ENCODE measurements around the gene TMSB15C.

TMSB15C gene

DNA sequence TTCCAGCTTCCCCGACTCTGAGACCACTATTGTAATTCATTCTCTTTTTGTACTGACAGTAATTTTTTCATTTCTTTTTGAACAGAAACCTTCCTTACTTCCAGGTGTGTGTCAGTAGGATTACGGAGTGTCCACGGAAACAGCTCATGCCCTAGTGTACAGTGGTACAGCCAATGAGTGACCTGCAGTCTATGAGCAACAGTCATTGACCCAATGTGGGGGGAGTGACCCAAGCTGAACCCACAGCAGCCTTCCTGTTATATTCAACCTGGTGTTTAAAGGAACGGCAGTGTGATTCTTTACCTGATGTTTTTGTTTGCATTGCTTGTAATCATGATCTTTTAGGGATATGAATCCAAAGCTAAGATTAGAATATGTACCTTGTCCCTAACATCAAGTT lies 35.0 kb downstream of the TMSB15C start:
- DNase-seq (ENCODE audit: low read depth): no peak
- TF ChIP-seq, protein P1, sequence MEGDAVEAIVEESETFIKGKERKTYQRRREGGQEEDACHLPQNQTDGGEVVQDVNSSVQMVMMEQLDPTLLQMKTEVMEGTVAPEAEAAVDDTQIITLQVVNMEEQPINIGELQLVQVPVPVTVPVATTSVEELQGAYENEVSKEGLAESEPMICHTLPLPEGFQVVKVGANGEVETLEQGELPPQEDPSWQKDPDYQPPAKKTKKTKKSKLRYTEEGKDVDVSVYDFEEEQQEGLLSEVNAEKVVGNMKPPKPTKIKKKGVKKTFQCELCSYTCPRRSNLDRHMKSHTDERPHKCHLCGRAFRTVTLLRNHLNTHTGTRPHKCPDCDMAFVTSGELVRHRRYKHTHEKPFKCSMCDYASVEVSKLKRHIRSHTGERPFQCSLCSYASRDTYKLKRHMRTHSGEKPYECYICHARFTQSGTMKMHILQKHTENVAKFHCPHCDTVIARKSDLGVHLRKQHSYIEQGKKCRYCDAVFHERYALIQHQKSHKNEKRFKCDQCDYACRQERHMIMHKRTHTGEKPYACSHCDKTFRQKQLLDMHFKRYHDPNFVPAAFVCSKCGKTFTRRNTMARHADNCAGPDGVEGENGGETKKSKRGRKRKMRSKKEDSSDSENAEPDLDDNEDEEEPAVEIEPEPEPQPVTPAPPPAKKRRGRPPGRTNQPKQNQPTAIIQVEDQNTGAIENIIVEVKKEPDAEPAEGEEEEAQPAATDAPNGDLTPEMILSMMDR (IDR thresholded peaks at IDR 0.05; ENCODE audit: insufficient read depth, low read depth, low read length, missing control alignments): no peak
- H3K4me3 ChIP-seq (ENCODE audit: low read depth, low read length): no peak overlapping the region

DNA sequence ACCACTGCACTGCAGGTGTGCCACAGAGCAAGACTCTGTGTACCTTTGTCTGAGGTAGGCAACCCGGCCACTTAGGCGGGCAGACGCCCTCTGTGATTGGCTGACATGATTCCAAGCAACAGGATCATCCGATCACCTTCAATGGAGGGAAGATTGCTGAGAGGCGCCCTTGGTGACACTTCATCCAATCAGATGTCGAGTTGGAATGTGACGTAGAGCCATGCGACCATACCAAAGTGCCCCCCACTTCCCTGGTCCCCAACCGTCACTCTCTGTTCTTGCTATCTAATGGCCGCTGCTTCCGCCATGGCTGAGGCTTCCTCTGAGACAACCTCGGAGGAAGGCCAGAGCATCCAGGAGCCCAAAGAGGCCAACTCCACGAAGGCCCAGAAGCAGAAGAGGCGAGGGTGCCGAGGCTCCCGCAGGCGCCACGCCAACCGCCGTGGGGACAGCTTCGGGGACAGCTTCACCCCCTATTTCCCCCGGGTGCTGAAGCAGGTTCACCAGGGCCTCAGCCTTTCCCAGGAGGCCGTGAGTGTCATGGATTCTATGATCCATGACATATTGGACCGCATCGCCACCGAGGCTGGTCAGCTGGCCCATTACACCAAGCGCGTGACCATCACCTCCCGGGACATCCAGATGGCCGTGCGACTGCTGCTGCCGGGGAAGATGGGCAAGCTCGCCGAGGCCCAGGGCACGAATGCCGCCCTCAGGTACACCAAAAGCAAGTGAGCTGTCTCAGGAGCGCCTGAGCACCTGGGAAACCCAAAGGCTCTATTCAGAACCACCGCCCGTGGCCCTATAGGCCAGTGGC lies 36.1 kb downstream of the TMSB15C start, which contains the start of gene H2BW2:
H2BW2 (plus strand) TSS at position 268 of the 817 bp plus-strand sequence; CDS start at position 307, 39 bp downstream.
- DNase-seq (ENCODE audit: low read depth): no peak
- TF ChIP-seq, protein P1 (IDR thresholded peaks at IDR 0.05; ENCODE audit: insufficient read depth, low read depth, low read length, missing control alignments): no peak
- no peak within 1 kb of the TSS for H3K4me3 ChIP-seq (ENCODE audit: low read depth, low read length)

All from GM12865 (cell line).